ENCODE data around the gene MIB2.

Gene MIB2

GRCh38 chr1:1598720-1599029 is 16.6 kb upstream of the MIB2 start:
- DNase-seq: no peak

DNA sequence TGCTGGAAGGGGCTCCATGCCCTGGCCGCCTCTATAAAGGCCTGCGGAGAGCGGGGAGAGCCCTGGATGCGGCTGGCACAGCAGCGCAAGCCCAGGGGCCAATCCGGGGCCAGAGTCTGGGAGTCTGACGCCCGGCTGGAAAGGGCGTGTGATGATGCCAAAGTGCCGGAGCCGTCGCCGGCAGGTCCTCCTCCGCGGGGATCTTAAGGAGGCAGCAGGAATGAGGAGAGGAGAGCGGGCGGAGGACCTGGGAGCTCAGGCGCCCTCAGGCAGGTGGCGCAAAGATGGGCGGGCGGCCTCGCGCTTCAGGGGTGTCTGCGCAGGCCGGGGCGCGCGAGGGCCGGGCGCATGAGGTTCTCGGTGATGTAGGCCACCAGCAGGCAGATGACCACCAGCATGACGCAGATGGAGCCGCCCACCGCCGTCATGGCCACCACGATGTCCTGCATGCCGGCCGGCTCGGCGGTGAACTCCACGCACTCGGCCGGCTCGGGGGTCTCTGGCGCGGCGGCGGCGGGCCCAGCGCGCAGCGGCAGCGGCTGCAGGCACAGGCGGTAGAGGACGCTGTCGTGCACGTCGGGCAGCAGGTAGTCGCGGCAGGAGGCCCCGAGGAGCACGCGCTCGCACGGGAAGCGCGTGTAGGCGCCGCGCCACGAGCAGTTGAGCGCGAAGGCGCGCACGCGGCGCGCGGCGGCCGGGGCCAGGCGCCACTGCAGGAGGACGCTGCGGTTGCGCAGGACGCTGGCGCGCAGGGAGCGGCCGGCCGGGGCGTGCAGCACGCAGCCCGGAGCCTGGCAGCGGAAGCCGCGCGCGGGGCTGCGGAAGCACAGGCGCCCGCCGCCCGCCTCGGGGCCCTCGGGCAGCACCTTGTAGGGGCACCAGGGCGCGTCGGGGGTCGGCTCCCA is 16.0 kb upstream of the MIB2 start:
- DNase-seq: no peak

DNA sequence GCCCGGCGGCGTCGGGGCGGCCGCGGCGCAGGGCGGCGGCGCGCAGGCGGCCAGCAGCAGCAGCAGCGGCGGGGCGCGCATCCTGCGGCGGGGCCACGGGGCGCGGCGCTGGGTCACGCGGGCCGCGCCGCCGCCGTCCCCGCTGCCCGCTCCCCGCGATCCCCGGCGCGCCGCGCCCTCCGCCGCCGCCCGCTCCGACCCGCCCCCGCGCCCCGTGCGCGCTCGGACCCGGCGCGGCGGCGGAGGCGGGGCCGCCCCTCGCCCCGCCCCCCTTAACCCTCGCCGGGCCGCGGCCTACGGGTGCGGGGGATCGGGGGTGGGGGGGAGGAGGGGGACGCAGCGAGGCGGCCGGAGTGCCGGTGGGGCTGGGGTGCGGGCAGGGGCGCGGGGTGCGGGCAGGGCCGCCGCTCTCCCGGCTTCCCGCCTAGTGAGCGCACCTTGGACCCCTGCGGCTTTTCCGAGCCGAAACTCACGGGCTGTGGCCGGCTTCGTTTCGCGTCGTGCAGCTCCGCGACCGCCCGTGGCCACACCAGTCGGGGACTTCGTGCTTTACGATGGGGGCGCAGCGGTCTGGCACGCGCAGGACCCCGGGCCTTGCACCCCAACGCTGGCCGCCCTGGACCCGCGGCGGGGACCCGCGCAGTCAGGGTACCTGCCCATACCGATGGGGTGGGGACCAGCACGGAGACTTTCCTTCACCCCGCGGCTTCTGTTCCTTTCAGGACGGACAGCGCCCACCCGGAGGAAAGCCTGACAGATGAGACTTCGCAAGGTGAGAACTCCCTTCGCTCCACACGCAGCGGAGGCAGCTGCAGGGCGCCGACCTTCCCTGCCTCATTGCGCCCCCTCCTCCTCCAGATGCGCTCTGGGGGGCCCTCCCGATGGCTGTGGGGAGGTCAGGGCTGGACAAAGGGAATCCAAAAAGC is 15.1 kb upstream of the MIB2 start, which contains the start of gene FNDC10:
Gene FNDC10 (minus strand): TSS at position 201 of the 926 bp plus-strand sequence. CDS start 120 bp downstream, at position 81.
- no peak for DNase-seq

DNA sequence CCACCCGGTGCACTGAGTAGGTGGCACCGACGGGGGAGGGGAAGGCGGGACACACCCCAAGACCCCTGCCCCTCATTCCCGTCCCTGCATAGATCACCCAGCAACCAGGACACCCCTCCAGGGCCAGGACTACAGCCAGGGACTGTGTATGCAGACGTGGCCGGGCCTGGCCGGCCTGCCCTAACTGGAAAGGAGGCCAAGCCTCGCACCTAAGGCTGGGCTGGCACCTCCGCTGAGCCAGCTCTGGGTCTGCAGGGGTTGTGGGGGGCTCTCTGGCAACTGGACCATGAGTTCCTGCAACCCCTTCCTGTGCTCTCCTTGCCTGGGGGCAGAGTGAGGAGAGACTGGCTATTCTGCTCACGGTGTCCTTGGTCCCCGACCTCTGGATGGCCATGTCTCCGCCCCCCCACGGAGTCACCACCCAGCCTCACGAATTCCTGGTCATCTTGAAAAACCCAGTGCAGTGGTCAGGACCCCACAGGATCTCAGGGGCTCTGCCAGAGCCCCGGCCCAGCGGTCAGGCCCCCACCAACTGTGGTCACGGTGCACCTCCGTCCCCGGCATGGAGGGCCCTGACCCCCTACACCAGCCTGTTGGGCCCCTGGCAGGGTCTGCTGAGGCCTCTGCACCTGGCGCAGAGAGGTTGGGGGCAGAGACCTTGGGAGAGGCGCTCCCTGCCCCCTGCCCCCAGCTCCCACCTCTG is 14.3 kb upstream of the MIB2 start:
- no peak for DNase-seq

- DNase-seq: no peak
These were observed 13.6 kb upstream of the MIB2 start for GRCh38 chr1:1601564-1602303.

GRCh38 chr1:1602304-1602967 is 12.9 kb upstream of the MIB2 start:
- DNase-seq: no peak

- DNase-seq: no peak
These were observed 12.3 kb upstream of the MIB2 start for GRCh38 chr1:1602968-1603506.

GRCh38 chr1:1603671-1604373 is 11.5 kb upstream of the MIB2 start:
- DNase-seq: no peak

GRCh38 chr1:1604374-1605033 is 10.8 kb upstream of the MIB2 start:
- no peak for DNase-seq

GRCh38 chr1:1605034-1605591 is 10.2 kb upstream of the MIB2 start:
- no peak for DNase-seq

DNA sequence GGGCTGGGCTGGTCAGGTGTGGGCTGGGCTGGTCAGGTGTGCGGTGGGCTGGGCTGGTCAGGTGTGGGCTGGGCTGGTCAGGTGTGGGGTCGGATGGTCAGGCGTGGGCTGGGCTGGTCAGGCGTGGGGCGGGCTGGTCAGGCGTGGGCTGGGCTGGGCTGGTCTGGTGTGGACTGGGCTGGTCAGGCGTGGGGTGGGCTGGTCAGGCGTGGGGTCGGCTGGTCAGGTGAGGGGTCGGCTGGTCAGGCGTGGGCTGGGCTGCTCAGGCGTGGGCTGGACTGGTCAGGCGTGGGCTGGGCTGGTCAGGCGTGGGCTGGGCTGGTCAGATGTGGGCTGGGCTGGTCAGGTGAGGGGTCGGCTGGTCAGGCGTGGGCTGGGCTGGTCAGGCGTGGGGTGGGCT is 9.6 kb upstream of the MIB2 start:
- DNase-seq: no peak

- DNase-seq: no peak
These were observed 9.1 kb upstream of the MIB2 start for GRCh38 chr1:1606232-1606631.

- DNase-seq: no peak
These were observed 5.3 kb upstream of the MIB2 start for GRCh38 chr1:1609822-1610485.

DNA sequence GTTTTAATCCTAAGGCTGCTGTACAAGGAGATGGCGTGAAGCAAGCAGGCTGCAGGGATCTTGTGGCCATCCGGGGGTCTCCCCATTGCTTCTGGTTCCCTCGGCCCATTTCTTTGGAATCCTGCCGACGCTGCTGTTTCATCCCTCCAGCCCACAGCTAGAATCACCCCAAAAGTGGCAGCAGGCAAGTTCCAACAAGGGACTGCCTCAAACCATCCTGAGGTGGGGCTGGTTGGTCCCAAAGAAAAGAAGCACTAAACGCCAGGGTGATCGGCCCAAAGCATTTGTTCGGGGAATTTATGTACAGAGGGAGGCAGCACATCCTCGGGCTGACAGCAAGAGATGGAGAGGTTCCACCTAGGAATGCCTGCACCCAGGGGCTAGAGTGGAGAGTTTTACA is 4.5 kb upstream of the MIB2 start:
- DNase-seq: no peak

DNA sequence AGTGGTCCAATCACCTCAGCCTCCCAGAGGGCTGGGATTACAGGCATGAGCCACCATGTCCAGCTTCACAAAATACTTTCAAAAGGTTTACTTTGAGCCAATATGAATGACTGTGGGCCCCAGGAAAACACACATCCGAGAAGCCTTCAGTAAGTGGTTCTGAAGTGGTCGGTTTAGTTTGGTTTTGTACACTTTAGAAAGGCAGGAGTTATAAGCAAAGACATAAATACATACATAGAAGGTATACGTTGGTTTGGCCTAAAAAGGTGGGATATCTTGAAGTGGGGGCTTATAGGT is 3.2 kb upstream of the MIB2 start:
- DNase-seq: no peak

GRCh38 chr1:1613509-1614082 is 1.7 kb upstream of the MIB2 start:
- DNase-seq: no peak

GRCh38 chr1:1614204-1614953 is 921 bp upstream of the MIB2 start:
- no peak for DNase-seq

DNA sequence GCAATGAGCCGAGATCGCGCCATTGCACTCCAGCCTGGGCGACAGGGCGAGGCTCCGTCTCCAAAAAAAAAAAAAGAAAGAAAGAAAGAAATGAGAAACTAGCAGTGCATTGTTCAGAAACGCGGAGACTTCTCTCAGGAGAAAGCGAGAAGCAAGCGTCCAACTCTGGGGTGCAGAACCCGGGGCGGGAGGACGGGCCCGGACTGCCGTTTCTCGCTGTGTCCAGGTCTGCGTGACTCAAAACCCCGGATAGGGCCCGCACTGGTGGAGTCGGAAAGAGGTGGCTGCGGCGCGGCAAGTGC is 395 bp upstream of the MIB2 start:
- DNase-seq: no peak

Measured in kidney glomerular epithelial cell (primary cell).